ENCODE measurements around the gene ASMTL.
"Not testable (repeated sequence)": the region's sequence is repeated elsewhere in the genome, so short reads cannot be mapped to it uniquely, and the experiment has no call there.

Gene ASMTL, protein sequence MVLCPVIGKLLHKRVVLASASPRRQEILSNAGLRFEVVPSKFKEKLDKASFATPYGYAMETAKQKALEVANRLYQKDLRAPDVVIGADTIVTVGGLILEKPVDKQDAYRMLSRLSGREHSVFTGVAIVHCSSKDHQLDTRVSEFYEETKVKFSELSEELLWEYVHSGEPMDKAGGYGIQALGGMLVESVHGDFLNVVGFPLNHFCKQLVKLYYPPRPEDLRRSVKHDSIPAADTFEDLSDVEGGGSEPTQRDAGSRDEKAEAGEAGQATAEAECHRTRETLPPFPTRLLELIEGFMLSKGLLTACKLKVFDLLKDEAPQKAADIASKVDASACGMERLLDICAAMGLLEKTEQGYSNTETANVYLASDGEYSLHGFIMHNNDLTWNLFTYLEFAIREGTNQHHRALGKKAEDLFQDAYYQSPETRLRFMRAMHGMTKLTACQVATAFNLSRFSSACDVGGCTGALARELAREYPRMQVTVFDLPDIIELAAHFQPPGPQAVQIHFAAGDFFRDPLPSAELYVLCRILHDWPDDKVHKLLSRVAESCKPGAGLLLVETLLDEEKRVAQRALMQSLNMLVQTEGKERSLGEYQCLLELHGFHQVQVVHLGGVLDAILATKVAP

DNA sequence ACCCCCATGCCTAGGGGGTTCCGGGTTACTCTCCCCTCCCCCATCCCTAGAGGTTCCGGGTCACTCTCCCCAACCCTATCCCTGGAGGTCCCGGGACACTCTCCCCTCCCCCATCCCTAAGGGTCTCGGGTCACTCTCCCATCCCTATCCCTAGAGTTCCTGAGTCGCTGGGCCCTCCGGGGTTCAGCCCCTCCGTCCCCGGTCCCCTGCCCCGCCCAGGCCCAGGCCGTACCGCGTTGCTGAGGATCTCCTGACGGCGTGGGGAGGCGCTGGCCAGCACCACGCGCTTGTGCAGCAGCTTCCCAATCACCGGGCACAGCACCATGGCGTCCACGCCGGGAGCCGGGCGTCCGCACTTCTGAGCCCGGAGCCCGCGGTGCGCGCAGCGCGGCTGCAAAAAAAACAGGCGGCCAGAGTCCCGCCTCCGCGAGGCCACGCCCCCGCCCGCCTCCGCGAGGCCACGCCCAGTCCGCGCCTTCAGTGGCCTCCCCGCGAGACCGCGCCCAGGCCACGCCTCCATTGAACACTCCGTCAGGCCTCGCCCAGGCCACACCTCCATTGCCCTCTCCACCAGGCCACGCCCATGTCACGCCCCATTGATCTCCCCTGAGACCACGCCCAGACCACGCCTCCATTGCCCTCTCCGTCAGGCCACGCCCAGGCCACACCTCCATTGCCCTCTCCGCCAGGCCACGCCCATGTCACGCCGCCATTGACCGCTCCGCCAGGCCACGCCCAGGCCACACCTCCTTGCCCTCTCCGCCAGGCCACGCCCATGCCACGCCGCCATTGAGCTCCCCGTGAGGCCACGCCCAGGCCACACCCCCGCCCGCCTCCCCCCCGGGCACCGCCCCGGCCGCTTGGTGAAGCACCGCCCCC lies at the start of gene ASMTL:
ASMTL (minus strand) TSS at position 394 of the 879 bp plus-strand sequence; CDS start at position 325, 69 bp downstream.
- no peak for DNase-seq

DNA sequence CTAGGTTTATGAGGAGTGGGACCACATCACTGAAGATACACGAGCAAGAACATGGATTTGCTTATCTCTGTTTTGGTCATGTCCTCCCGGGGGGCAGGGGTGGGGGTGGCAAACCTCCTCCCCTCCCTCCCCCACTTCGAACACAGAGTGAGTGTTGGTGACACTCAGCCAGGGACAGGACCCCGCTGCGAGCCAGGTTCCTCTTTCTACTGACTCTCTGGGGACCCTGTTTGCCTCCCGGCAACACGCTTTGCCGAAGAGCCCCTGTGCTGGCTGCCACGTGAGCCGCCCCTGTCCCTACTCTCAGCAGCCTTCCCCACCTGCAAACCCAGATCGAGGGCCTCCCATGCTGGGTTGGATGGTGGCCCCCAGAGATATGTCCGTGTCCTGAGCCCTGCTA lies 49.5 kb upstream of the ASMTL start:
- no peak for DNase-seq

DNA sequence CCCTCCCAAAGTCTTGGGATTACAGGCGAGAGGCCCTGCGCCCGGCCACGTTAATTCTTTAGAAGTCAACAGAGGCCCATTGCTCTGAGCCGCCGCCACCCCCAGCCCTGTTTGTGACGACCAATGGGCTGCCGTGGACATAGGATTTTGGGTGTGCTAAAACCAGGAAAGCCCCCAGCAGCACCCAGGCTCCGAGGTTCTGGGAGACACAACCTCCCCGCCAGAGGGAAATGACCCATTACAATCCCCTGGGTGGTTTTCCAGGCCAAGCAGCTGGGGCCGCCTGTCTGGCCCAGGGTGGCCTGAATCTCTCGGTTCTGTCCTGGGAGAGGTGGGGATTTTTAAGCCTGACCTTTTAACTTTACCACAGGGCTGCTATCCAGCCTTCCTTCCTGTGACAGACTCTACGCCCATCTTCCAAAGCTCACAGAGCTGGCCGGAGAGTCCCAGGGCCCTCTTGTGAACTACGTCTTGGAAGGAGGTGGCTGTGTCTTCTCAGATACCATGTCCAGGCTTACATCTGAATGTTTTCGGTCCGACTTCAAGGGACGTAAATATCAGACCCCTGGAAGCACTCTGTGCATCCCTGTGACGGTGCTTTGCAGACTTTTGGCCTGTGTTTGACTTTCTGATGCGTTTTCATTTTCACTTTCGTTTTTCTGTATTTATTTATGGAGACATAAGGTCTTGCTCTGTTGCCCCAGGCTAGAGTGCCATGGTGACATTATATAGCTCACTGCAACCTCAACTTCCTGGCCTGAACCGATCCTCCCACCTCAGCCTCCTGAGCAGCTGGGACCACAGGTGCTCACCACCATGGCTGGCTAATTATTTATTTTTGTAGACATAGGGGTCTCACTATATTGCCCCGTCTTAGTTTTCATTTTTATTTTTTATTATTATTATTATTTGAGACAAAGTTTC lies 48.3 kb upstream of the ASMTL start:
- no peak for DNase-seq

DNA sequence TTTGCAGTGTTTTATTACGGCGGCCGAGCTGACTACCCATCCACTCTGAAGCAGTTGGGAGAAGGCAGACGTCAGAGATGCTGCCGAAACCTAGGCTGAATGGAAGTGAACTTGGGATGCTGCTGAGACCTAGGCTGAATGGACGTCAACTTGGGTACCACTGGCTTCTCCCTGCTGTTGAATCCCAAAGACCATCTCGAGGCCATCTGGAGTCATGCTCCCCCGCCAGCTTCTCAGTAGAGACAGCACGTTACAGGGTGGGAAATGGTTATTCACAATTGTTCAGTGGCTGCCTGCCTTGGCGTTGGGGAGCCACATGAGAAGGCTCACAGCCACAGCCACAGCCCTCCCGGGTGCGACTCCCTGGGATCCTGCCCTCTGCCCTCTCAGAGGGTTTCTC lies 43.4 kb upstream of the ASMTL start:
- DNase-seq: no peak

DNA sequence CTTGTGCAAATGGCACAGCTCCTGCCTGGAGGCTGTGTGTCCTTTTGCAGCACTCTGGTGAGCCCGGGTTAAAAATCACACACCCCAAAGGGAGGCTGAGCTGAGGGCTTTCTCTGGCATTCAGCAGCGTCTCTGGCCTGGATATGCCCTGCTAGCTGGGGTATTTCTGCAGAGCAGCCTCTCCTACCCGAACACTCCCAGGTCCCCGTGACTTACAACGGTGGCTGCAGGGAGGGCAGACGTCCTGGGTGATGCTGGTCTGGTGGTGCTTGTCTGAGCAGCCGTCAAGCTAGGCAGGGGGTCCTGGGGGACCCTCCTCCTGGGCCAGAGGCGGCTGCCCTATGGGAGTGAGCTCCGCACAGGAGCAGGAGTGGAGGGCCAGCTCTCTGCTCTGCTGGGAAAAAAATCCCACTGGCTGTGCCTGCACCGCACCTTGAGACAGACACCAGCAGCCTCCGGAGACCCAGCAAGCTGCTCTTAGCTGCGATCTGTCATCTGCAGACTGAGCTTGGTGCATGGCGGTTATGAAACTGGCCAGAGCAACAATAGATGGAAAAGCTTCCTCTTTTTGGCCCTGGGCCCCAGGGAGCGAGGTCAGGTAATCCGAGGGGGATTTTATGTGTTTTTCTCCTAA lies 41.3 kb upstream of the ASMTL start:
- no peak for DNase-seq

DNA sequence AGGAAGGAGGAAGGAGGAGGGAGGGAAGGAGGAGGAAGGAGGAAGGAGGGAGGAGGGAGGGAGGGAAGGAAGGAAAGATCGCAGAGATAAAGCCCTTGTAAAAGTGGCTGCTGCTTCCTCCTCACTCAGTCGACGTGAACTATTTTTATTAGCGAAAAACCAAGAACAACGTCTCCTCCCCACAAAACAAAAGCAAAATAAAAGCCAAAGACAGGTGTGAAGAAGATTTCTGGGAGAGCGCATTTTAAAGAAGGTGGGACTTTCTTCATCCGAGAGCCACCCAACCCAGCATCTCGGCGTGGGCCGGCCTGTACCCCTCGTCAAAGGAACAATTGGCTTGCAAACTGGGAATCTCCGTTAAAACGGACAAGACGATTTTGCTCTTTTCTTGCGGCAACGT lies 40.7 kb upstream of the ASMTL start:
- DNase-seq: no peak

DNA sequence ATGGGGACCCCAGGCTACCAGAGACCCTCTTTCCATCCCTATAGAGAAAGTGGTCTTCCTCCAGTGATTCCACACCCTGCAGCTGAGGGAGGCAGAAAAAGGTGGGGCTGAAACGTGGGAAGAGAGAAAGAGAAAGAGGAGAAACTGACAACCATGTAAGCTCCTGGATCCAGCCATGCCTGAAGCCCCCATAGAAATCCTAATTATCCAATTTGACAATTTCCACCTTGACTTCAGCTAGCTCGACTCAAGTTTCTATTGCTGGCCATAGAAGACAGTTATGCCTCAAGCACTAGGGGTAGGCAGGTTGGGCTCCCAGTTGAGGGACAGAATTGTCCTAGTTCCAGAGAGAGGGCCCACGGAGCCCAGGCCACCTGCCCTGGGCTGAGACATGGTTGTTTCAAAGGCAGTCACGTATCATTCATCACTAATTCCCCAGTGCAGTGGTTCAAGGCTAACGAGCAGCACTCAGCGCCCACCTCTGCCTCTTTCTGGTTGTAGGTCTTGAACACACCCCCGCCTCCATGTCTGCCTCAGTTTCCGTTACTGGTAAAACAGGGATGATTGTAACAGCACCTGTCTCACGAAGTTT lies 39.8 kb upstream of the ASMTL start:
- no peak for DNase-seq

DNA sequence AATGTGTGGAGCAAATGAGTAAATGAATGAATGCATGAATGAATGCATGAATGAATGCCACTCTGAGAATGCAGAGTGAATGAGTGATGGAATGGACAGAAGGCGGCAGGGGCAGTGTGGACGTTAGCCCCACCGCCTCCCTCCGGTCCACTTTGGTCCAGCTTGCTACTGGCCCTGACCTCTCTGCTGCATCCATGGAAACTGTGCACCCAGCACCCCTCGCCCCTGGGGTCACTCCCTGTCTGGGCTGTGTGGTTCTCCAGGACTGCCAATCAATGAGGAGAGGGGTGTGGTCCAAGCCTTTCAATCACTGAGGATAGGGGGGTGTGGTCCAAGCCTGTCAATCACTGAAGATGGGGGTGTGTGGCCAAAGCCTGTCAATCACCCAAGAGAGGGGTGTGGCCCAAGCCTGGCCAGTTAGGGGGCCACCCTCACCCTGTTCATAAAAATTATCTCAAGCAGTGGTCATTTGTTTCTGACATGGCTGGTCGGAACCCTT lies 39.2 kb upstream of the ASMTL start:
- no peak for DNase-seq

DNA sequence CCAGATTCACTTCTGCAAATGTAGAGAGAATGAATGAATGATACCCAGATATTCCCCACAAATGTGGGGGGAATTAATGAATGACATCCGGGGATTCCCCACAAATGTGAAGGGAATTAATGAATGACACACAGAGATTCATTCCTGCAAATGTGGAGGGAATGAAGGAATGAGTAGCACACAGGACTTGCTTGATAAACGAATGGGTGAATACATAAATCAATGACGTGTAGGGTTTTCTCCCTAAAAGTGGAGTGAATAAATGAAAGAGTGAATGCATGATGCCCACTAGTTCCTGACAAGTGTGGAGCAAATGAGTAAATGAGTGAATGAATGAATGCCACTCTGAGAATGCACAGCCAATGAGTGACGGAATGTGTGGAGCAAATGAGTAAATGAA lies 38.5 kb upstream of the ASMTL start:
- not testable (repeated sequence) for DNase-seq

DNA sequence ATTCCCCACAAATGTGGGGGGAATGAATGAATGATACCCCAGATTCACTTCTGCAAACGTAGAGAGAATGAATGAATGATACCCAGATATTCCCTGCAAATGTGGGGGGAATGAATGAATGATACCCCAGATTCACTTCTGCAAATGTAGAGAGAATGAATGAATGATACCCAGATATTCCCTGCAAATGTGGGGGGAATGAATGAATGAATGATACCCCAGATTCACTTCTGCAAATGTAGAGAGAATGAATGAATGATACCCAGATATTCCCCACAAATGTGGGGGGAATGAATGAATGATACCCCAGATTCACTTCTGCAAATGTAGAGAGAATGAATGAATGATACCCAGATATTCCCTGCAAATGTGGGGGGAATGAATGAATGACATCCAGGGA lies 38.0 kb upstream of the ASMTL start:
- not testable (repeated sequence) for DNase-seq

DNA sequence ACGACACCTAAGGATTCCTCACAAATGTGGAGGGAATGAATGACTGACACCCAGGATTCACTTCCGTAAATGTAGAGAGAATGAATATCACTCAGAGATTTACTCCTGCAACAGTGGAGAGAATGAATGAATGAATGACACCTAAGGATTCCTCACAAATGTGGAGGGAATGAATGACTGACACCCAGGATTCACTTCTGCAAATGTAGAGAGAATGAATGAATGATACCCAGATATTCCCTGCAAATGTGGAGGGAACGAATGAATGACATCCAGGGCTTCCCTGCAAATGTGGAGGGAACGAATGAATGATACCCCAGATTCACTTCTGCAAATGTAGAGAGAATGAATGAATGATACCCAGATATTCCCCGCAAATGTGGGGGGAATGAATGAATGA lies 36.6 kb upstream of the ASMTL start:
- DNase-seq: not testable (repeated sequence)

DNA sequence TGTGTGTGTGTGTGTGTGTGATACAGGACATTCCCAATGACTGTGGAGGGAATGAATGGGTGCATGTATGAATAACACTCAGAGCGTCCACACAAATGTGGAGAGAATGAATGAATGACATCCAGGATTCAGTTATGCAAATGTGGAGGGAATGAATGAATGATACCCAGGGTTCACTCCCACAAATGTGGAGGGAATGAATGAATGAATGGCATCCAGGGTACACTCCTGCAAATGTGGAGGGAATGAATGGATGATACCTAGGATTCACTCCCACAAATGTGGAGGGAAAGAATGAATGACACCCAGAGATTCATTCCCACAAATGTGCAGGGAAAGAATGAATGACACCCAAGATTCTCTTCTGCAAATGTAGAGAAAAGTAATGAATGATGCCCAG lies 36.0 kb upstream of the ASMTL start:
- DNase-seq: no peak

DNA sequence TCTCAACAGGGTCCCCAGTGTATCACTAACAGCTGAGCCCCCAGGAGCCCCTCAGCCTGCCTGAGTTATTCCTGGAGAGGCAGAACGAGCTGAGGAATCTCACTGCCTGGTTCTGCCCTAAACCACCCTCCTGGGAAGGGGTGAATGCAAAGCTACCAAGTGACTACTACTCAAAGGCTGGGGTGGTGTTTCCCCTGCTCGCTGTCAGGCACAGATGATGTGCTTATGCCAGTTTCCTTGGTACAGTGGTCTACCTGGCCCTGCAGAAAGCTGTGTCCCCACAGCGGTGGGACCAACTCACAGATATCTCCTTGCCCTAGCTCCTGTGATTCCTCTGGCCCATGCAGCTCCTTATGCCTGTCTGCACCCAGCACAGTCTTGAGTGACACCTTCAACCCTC lies 35.4 kb upstream of the ASMTL start:
- no peak for DNase-seq

DNA sequence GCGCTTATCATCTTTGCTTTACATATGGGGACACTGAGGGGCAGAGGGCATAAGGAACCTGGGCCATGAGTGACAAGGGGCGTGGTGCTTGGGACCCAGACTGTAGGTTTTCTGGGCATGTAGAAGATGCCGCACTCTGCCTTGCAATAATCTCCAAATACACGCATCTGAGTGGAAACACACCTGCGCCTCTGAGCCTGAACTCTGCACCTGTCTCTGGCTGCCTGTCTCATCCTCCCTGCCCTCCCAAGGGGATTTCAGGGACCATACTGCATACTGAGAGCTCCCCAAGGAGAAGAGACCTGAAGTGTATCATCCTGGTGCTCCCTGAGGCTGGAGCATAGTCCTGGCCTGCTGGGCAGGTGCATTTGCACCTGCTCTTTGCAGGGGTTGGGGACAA lies 34.7 kb upstream of the ASMTL start:
- no peak for DNase-seq

DNA sequence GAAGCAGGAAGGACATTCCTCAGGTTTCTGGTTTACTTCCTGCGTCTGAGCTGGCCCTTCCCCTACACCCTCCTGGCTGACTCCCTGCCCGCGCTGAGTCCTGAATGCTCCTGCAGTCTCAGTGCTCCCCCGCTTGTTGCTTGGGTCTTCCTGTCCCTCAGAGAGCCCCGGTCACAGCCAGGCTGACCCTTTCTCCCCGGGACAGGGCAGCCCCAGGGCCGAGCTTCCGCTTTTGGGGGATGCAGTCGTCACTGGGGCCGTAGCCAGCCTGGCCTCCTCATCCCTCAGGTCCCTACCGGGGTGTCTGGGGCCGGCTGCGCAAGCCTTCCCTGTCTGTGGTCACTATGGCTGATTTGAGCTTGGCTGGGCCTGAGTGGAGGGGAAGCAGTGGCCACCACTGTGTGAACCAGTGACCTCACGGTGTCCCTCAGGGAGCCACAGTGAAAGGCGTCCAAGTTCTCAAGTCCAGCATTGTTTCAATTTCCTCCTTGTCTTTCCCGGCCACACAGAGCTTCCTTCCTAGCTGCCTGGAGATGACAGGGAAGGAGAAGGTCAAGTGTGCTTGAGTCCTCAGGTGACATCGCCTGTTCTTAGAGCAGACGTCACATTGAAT lies 34.1 kb upstream of the ASMTL start:
- no peak for DNase-seq

DNA sequence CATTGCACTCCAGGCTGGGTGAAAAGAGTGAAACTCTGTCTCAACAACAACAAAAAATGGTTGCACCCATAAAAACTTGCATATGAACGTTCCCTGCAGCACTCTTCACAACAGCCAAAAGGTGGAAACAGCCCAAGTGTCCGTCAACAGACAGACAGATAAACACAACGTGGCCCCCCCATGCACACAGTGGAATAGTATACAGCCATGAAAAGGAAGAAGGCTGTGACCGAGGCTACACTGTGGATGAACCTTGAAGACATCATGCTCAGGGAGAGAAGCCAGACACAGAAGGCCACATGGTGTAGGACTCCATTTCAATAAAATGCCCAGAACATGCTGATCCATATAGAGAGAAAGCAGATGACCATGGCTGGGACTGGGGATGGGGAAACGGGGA lies 33.5 kb upstream of the ASMTL start:
- DNase-seq: no peak

DNA sequence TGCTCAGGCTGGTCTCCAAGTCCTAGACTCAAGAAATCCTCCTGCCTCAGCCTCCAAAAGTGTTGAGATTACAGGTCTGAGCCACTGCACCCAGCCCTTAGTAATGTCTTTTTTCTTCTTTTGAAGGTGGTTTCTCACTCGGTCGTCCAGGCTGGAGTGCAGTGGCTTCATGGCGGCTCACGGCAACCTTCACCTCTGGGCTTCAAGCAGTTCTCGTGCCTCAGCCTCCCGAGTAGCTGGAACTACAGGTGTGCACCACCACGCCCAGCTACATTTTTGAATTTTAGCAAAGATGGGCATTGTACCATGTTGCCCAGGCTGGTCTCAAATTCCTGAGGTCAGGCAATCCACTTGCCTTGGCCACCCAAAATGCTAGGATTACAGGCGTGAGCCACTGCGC lies 32.3 kb upstream of the ASMTL start:
- DNase-seq: no peak

DNA sequence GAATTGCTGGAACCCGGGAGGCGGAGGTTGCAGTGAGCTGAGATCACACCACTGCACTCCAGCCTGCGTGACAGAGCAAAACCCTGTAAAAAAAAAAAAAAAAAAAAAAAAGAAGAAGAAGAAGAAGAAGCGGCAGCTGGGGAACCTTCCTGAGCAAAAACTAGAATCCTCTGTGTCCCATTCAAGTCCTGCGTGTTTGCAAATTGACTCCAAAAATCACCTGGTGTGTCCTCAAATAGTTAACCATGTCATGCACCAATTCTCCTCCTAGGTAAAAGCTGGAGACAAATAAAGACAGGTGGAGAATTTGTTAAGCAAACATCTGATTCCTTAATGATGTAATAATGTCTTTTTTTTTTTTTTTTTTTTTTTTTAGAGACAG lies 31.9 kb upstream of the ASMTL start:
- DNase-seq: no peak

DNA sequence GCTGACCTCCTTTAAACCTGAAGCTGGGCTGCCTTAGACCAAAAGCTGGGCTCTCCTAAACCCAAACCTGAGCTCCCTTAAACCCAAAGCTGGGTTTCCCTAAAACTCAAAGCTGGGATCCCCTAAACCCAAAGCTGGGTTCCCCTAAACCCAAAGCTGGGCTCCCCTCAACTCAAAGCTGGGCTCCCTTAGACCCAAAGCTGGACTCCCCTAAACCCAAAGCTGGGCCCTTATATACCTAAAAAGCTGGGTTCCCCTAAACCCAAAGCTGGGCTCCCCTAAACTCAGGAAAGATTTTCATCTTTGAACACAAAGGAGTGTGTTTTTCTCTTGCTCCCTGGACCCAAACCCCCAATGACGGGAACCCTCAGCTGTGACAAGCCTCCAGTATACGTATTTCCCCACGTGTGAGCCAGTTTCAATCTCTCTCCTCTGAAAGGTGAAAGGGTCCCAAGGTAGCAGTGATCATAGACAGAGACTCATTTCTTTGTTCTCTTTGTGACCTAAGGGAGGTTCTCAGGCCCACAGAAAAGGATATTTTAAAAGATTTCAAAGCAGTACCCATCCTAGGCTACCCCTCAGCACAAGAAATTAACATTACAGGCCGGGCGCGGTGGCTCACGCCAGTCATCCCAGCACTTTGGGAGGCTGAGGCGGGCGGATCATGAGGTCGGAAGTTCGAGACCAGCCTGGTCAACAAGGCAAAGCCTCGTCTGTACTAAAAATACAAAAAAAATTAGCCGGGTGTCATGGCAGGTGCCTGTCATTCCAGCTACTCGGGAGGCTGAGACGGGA lies 31.3 kb upstream of the ASMTL start:
- DNase-seq: no peak

DNA sequence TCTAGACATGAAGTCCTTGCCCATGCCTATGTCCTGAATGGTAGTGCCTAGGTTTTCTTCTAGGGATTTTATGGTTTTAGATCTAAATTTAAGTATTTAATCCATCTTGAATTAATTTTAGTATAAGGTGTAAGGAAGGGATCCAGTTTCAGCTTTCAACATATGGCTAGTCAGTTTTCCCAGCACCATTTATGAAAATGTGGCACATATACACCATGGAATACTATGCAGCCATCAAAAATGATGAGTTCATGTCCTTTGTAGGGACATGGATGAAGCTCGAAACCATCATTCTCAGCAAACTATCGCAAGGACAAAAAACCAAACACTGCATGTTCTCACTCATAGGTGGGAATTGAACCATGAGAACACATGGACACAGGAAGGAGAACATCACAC lies 29.8 kb upstream of the ASMTL start:
- DNase-seq: not testable (repeated sequence)
